ENCODE results near the gene CNGB1. TPM values are rescaled to one million over a fixed set of nuclear protein-coding genes. Genes with fewer than 3 reads are reported as not detected.

CNGB1 gene
- total RNA-seq, 1 experiment from 2014 or later: not detected

DNA sequence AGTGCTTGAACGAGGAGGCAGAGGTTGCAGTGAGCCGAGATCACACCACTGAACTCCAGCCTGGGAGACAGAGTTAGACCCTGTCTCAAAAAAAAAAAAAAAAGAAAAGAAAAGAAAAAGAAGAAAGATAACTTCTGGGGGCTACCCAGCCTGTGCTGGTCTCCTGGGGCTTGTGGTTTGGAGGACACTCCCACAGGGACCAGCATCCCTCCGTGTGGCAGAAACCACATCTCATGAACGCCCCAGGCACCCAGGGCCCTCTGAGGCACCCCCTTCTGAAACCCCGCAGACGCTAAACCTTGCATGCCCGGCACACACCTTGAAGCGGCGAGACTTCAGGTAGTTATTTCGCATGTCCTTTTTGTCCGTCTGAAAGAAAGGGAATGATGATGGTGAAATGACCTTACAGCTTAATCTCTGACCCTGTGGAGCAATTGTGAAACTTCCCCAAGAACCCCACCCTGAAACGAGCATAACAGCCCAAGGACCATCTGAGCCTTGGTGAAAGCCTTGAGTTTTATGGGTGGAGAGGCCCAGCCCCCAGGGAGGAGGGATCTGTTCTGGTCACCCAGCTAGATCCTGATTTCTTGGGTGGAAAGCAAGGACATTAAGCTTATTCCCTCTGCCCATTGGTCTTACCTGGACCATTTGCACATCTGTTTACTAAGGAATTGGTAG is 55.0 kb downstream of the CNGB1 start:
- Histone ChIP-seq H2AFZ (ENCODE audit: low read depth, low read length, poor library complexity, severe bottlenecking) (no peak overlapping the region), H3K27ac (ENCODE audit: low read depth, low read length) (no peak overlapping the region), H3K79me2 (ENCODE audit: insufficient read depth, low read length) (no peaks in the 10 kb centered on the region), H4K20me1 (ENCODE audit: insufficient read depth) (no peaks in the 10 kb centered on the region), H3K27me3 (ENCODE audit: insufficient read depth, low read length) (no peaks in the 10 kb centered on the region), H3K4me3 (replicated peaks in 1 of 2; ENCODE audit: low read depth in 1 of 2, low read length in 2 of 2) (no peak overlapping the region), H3K36me3 (ENCODE audit: control insufficient read depth in 1 of 2, insufficient read depth in 2 of 2, low read length in 2 of 2) (no peaks in the 10 kb centered on the region), H3K9ac (ENCODE audit: low read length) (no peak overlapping the region), H3K9me2 (ENCODE audit: insufficient read depth) (no peaks in the 10 kb centered on the region), H3K4me1 (ENCODE audit: control insufficient read depth in 1 of 2, insufficient read depth in 2 of 2, low read length in 2 of 2) (peaks cover 0 to 5% of the 10 kb centered on the region in 2 experiments; a peak in 2 of 4 replicates), H3K9me3 (ENCODE audit: control insufficient read depth in 1 of 2, insufficient read depth in 1 of 2, low read depth in 1 of 2, low read length in 2 of 2) (no peaks in the 10 kb centered on the region), H3K4me2 (ENCODE audit: low read length) (no peak overlapping the region)
- TF ChIP-seq ZNF274 (IDR thresholded peaks at IDR 0.05; ENCODE audit: low read depth, low read length): no peak
- no peak for TF ChIP-seq FOSL1 (IDR thresholded peaks at IDR 0.05; ENCODE audit: low read depth)
- ChIA-PET RAD21 (ENCODE audit: low non-redundant PET in 1 of 2, low total read pairs in 2 of 2, uncharacterized antibody in 2 of 2, unreplicated experiment in 2 of 2) (no interaction called here), POLR2A (no interaction called here), CTCF (no interaction called here)
- DNase-seq (ENCODE audit: low read depth, low spot score) (no peak), ATAC-seq (no peak)
- intact Hi-C loops (cut with micrococcal nuclease): loop anchor here (5.0 kb wide), 1 partner anchor 376 kb away; no protein-coding TSS in a partner anchor
- BruUV-seq (replicated peaks): no TSS peak

DNA sequence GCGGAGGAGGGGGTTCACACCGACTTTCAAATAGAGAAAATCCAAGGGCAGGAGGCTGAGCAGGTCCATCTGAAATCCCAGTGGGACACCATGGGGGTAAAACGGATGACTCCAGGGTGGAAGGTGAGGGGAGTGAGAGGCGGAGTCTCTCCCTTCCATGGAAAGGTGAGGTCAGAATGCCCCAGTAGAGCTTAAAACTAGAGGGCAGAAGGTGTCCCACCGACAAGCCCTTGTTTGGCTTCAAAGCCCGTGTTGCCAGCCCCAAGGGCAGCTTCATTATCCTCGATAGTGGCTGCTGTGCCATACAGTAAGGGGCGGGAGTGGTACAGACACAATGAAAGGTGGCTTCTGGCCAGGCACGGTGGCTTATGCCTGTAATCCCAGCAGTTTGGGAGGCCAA is 55.7 kb downstream of the CNGB1 start:
- no peak for DNase-seq (ENCODE audit: low read depth, low spot score)
- H3K79me2 ChIP-seq (ENCODE audit: insufficient read depth, low read length): no peaks in the 10 kb centered on the region
- no peak overlapping the region for H2AFZ ChIP-seq (ENCODE audit: low read depth, low read length, poor library complexity, severe bottlenecking)
- no peaks in the 10 kb centered on the region for H3K9me2 ChIP-seq (ENCODE audit: insufficient read depth)
- no peaks in the 10 kb centered on the region for H3K36me3 ChIP-seq (ENCODE audit: control insufficient read depth in 1 of 2, insufficient read depth in 2 of 2, low read length in 2 of 2)
- H3K4me1 ChIP-seq (ENCODE audit: control insufficient read depth in 1 of 2, insufficient read depth in 2 of 2, low read length in 2 of 2): peaks cover 0 to 5% of the 10 kb centered on the region in 2 experiments; a peak in 2 of 4 replicates
- ChIA-PET RAD21 (ENCODE audit: low non-redundant PET in 1 of 2, low total read pairs in 2 of 2, uncharacterized antibody in 2 of 2, unreplicated experiment in 2 of 2) (no interaction called here), CTCF (no interaction called here), POLR2A (no interaction called here)
- TF ChIP-seq ZNF274 (IDR thresholded peaks at IDR 0.05; ENCODE audit: low read depth, low read length) (no peak), CEBPB (IDR thresholded peaks at IDR 0.05; ENCODE audit: low read depth) (no peak), ZFX (IDR thresholded peaks at IDR 0.05) (no peak), EZH2phosphoT487 (IDR thresholded peaks at IDR 0.05; ENCODE audit: borderline replicate concordance) (no peak)
- TF ChIP-seq, protein P1, sequence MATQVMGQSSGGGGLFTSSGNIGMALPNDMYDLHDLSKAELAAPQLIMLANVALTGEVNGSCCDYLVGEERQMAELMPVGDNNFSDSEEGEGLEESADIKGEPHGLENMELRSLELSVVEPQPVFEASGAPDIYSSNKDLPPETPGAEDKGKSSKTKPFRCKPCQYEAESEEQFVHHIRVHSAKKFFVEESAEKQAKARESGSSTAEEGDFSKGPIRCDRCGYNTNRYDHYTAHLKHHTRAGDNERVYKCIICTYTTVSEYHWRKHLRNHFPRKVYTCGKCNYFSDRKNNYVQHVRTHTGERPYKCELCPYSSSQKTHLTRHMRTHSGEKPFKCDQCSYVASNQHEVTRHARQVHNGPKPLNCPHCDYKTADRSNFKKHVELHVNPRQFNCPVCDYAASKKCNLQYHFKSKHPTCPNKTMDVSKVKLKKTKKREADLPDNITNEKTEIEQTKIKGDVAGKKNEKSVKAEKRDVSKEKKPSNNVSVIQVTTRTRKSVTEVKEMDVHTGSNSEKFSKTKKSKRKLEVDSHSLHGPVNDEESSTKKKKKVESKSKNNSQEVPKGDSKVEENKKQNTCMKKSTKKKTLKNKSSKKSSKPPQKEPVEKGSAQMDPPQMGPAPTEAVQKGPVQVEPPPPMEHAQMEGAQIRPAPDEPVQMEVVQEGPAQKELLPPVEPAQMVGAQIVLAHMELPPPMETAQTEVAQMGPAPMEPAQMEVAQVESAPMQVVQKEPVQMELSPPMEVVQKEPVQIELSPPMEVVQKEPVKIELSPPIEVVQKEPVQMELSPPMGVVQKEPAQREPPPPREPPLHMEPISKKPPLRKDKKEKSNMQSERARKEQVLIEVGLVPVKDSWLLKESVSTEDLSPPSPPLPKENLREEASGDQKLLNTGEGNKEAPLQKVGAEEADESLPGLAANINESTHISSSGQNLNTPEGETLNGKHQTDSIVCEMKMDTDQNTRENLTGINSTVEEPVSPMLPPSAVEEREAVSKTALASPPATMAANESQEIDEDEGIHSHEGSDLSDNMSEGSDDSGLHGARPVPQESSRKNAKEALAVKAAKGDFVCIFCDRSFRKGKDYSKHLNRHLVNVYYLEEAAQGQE (IDR thresholded peaks at IDR 0.05; ENCODE audit: low read depth): no peak
- TF ChIP-seq, protein P2, sequence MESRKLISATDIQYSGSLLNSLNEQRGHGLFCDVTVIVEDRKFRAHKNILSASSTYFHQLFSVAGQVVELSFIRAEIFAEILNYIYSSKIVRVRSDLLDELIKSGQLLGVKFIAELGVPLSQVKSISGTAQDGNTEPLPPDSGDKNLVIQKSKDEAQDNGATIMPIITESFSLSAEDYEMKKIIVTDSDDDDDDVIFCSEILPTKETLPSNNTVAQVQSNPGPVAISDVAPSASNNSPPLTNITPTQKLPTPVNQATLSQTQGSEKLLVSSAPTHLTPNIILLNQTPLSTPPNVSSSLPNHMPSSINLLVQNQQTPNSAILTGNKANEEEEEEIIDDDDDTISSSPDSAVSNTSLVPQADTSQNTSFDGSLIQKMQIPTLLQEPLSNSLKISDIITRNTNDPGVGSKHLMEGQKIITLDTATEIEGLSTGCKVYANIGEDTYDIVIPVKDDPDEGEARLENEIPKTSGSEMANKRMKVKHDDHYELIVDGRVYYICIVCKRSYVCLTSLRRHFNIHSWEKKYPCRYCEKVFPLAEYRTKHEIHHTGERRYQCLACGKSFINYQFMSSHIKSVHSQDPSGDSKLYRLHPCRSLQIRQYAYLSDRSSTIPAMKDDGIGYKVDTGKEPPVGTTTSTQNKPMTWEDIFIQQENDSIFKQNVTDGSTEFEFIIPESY (IDR thresholded peaks at IDR 0.05; ENCODE audit: extremely low read depth, insufficient replicate concordance, low read length): no peak
- no peak overlapping the region for H3K27ac ChIP-seq (ENCODE audit: low read depth, low read length)
- no peaks in the 10 kb centered on the region for H4K20me1 ChIP-seq (ENCODE audit: insufficient read depth)
- no peaks in the 10 kb centered on the region for H3K27me3 ChIP-seq (ENCODE audit: insufficient read depth, low read length)
- BruUV-seq (replicated peaks): no TSS peak
- intact Hi-C loops (cut with micrococcal nuclease): loop anchor here (5.0 kb wide), 1 partner anchor 377 kb away; no protein-coding TSS in a partner anchor
- no peak overlapping the region for H3K4me2 ChIP-seq (ENCODE audit: low read length)
- H3K9me3 ChIP-seq (ENCODE audit: control insufficient read depth in 1 of 2, insufficient read depth in 1 of 2, low read depth in 1 of 2, low read length in 2 of 2): no peaks in the 10 kb centered on the region
- no peak for ATAC-seq
- no peak overlapping the region for H3K9ac ChIP-seq (ENCODE audit: low read length)
- no peak overlapping the region for H3K4me3 ChIP-seq (replicated peaks in 1 of 2; ENCODE audit: low read depth in 1 of 2, low read length in 2 of 2)

Data from HCT116 (cell line).